Vagina (tissue), 2 donors: ENCODE results near the gene PIK3R1. TPM values are rescaled to one million over a fixed set of nuclear protein-coding genes. Genes with fewer than 3 reads are reported as not detected.
A peak's percentile ranks its signal among the peaks of the same experiment; 100 is the strongest.

Experiments
- DNase-seq, 2 donors: peaks; one replicate each; pipeline ENCODE4 v3.0.0-alpha.2; 2017; ENCODE audit errors: extremely low spot score in 2 of 2
- H3K27ac ChIP-seq: fragments of 200-600 bp; sonication (generic); one replicate; pipeline ENCODE4 v1.5.1; 2019
- H3K27me3 ChIP-seq: fragments of 200-600 bp; sonication (generic); one replicate; pipeline ENCODE4 v1.5.1; 2019
- H3K36me3 ChIP-seq, 2 donors: fragments of 200-600 bp; sonication (generic); one replicate each; pipeline ENCODE4 v1.5.1; 2017 to 2019
- H3K4me1 ChIP-seq: fragments of 200-600 bp; sonication (generic); one replicate; pipeline ENCODE4 v1.5.1; 2019
- H3K4me3 ChIP-seq, 2 donors: fragments of 200-600 bp; sonication (generic); 1 replicate in 1 of 2; 2 replicates in 1 of 2; pipeline ENCODE4 v1.5.1; 2016 to 2019
- H3K9me3 ChIP-seq: fragments of 200-600 bp; sonication (generic); one replicate; pipeline ENCODE4 v1.5.1; 2019
- POLR2A ChIP-seq, 2 donors: fragments of 450-650 bp; IDR thresholded peaks; one replicate each; pipeline ENCODE4 v1.6.1; 2017; ENCODE audit warnings: antibody characterized with exemption in 2 of 2, mild to moderate bottlenecking in 2 of 2, moderate library complexity in 2 of 2
- POLR2AphosphoS5 ChIP-seq, 2 donors: sonication (generic); formaldehyde crosslinking; IDR thresholded peaks; one replicate each; pipeline ENCODE4 v1.9.0; 2017; ENCODE audit warnings: antibody characterized with exemption in 2 of 2, mild to moderate bottlenecking in 2 of 2, low read depth in 1 of 2; ENCODE audit not compliant: insufficient read depth in 1 of 2
- intact Hi-C: fragments of 100-400 bp; cut with DNase I; formaldehyde crosslinking; loops from one replicate; pipeline ENCODE4 v1.15.1; 2023
- total RNA-seq: library from RNA; depleted of rRNA; stranded (reverse); fragments of >200 nt; gene quantifications from one replicate; pipeline ENCODE4 v1.2.3, GENCODE V29; 2016
- TF ChIP-seq, protein P1 (sequence below), 3 experiments: fragments of 450-650 bp in 2 of 3; fragments of 200-600 bp in 1 of 3; sonication (generic) in 1 of 3; IDR thresholded peaks; one replicate each; pipeline ENCODE4 v1.5.1; 2017 to 2019; ENCODE audit warnings: antibody characterized with exemption in 3 of 3, mild to moderate bottlenecking in 2 of 3, moderate library complexity in 2 of 3

The PIK3R1 gene
- total RNA-seq, 1 donor from 2014 or later = 134 TPM

DNA sequence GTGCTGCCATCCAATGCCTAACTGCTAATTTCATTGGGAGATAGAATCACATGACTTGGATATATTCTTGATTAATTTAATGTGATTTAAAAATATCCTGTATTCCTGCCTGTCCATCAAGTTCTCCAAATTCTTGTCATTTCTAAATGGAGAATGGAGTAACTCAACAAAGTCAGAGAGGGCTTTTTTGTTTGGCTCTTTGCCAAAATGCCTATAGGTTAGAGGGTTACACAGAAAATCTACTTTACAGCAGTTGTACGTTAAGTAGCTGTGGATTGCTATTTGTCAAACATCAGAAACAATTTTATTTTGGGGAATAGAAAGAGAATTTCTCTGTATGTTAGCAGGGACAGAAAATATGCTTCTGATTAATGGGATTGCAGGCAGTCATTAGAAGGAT lies 5.9 kb downstream of the PIK3R1 start:
- H3K27me3 ChIP-seq = no peaks in the 10 kb centered on the region
- TF ChIP-seq POLR2A (IDR thresholded peaks at IDR 0.05) (no peak), POLR2AphosphoS5 (IDR thresholded peaks at IDR 0.05; ENCODE audit: insufficient read depth in 1 of 2, low read depth in 1 of 2) (no peak)
- TF ChIP-seq, protein P1, sequence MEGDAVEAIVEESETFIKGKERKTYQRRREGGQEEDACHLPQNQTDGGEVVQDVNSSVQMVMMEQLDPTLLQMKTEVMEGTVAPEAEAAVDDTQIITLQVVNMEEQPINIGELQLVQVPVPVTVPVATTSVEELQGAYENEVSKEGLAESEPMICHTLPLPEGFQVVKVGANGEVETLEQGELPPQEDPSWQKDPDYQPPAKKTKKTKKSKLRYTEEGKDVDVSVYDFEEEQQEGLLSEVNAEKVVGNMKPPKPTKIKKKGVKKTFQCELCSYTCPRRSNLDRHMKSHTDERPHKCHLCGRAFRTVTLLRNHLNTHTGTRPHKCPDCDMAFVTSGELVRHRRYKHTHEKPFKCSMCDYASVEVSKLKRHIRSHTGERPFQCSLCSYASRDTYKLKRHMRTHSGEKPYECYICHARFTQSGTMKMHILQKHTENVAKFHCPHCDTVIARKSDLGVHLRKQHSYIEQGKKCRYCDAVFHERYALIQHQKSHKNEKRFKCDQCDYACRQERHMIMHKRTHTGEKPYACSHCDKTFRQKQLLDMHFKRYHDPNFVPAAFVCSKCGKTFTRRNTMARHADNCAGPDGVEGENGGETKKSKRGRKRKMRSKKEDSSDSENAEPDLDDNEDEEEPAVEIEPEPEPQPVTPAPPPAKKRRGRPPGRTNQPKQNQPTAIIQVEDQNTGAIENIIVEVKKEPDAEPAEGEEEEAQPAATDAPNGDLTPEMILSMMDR (IDR thresholded peaks at IDR 0.05) = no peak
- peak overlapping the region in 1 of 2 donors; percentile 16 for H3K4me3 ChIP-seq
- H3K27ac ChIP-seq = peak overlapping the region; percentile 11
- intact Hi-C loops = no loop called here
- H3K4me1 ChIP-seq = peaks cover 76% of the 10 kb centered on the region
- no peaks in the 10 kb centered on the region for H3K9me3 ChIP-seq
- peaks cover 0 to 3% of the 10 kb centered on the region in 2 donors for H3K36me3 ChIP-seq
- no peak for DNase-seq

DNA sequence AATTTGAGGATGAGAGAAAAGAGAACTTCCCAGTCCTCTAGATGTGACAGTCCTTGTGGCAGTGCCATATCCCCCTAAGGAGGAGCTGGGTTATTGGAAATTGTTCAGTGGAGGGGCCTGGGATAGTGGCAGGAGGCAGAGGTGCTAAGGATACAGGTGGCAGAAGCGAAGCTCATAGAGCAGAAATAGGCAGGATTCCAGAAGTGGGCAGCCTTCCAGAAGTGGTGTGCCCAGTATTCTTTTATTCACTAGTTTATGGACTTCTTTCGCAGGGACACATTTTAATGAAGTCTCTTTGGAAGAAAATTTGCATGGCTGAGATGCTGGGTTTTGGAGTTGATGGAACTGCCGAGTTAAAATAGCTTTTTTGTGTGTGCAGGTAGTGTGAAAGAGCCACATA lies 6.8 kb downstream of the PIK3R1 start:
- TF ChIP-seq POLR2A (IDR thresholded peaks at IDR 0.05) (no peak), POLR2AphosphoS5 (IDR thresholded peaks at IDR 0.05; ENCODE audit: insufficient read depth in 1 of 2, low read depth in 1 of 2) (no peak)
- TF ChIP-seq, protein P1 (IDR thresholded peaks at IDR 0.05) = no peak
- H3K27ac ChIP-seq = peak overlapping the region; percentile 11
- peaks cover 83% of the 10 kb centered on the region for H3K4me1 ChIP-seq
- H3K4me3 ChIP-seq = peak overlapping the region in 1 of 2 donors; percentile 16
- H3K27me3 ChIP-seq = no peaks in the 10 kb centered on the region
- peaks cover 0 to 11% of the 10 kb centered on the region in 2 donors for H3K36me3 ChIP-seq
- intact Hi-C loops = no loop called here
- no peak for DNase-seq
- no peaks in the 10 kb centered on the region for H3K9me3 ChIP-seq

DNA sequence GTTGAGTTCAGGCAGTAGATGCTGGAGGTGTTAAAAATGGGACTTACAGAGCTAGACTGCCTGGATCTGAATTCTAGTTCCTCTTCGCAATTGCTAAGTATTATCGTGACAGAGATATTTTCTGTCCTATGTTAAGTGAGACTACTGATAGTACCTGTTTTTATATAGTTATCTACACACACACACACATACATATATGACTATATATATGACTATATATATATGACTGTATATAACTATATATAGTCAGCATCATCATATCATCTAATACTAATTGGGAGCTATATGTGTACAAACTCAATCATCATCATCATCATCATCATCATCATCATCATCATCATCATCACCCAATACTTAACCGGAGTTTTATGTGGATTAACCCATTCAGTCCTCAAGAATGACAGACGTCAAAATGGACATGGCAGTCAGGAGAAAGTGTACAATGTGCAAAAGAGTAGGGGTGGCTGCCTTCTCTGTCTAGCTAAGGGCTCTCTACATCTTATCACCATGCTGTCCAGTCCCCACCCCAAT lies 7.3 kb downstream of the PIK3R1 start:
- peaks cover 82% of the 10 kb centered on the region for H3K4me1 ChIP-seq
- peak overlapping the region in 1 of 2 donors; percentile 16 for H3K4me3 ChIP-seq
- no peaks in the 10 kb centered on the region for H3K9me3 ChIP-seq
- intact Hi-C loops = no loop called here
- no peaks in the 10 kb centered on the region for H3K27me3 ChIP-seq
- H3K36me3 ChIP-seq = peaks cover 0 to 17% of the 10 kb centered on the region in 2 donors
- H3K27ac ChIP-seq = no peak overlapping the region
- no peak for TF ChIP-seq POLR2A (IDR thresholded peaks at IDR 0.05)
- TF ChIP-seq, protein P1 (IDR thresholded peaks at IDR 0.05) = no peak
- no peak for TF ChIP-seq POLR2AphosphoS5 (IDR thresholded peaks at IDR 0.05; ENCODE audit: insufficient read depth in 1 of 2, low read depth in 1 of 2)
- no peak for DNase-seq

DNA sequence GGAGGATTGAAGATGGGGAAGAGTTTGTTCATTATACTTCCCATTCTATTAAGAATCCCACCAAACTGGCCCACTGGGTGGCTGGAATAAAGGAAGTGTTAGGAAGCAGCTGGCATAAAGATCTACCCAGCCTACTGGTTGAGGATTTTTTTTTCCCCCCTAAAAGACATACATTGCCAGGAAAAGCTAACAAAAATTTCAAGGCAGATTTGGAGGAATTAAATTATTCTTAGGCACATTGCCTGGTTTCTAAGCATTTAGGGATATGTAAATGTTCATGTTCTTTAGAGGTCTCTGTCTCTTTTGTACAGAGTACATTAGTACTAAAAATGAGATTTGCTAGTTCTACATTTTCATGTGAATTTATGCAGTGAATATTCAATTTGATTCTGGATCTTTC lies 8.3 kb downstream of the PIK3R1 start:
- TF ChIP-seq POLR2A (IDR thresholded peaks at IDR 0.05) = no peak
- TF ChIP-seq POLR2AphosphoS5 (IDR thresholded peaks at IDR 0.05; ENCODE audit: insufficient read depth in 1 of 2, low read depth in 1 of 2) = no peak
- TF ChIP-seq, protein P1 (IDR thresholded peaks at IDR 0.05) = no peak
- intact Hi-C loops = no loop called here
- Histone ChIP-seq H3K36me3 (peaks cover 0 to 20% of the 10 kb centered on the region in 2 donors), H3K4me3 (peak overlapping the region in 1 of 2 donors; percentile 8), H3K9me3 (no peaks in the 10 kb centered on the region), H3K4me1 (peaks cover 84% of the 10 kb centered on the region), H3K27ac (peak overlapping the region; percentile 28), H3K27me3 (no peaks in the 10 kb centered on the region)
- DNase-seq = no peak

DNA sequence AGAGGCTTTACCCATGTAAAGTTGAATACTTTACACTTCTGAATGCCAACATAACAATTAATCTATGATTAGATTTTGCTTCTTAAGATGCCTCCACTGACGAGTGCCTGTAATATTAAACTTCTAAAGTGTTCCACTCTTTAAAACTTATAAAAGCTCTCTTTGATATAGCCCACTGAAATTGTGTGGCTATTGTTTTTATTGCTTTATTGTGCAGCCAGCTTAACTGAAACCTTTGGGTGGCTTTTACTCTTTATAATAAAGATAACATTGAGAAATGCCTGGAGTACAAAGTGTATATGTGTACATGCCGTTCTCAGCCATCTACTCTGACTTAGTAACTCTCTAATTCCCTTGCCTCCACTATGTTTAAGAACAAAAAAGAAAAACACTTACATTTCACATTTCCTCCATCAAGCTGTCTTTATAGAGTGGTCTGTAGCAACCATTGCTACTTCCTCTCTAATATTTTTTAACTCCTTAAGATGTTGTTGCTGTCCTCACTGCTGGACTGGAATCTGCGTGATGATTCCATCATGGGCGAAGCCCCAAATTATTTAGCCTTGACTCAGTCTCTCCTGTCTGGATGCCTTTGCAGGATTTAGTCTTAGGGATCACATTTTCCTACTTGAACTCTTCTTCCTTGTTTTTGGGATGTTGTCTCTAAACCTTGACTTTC lies 9.1 kb downstream of the PIK3R1 start:
- H3K4me1 ChIP-seq = peaks cover 91% of the 10 kb centered on the region
- H3K36me3 ChIP-seq = peaks cover 0 to 20% of the 10 kb centered on the region in 2 donors
- H3K9me3 ChIP-seq = no peaks in the 10 kb centered on the region
- H3K27me3 ChIP-seq = no peaks in the 10 kb centered on the region
- DNase-seq = no peak
- peak overlapping the region in 1 of 2 donors; percentile 0 for H3K4me3 ChIP-seq
- intact Hi-C loops = no loop called here
- peak overlapping the region; percentile 41 for H3K27ac ChIP-seq
- TF ChIP-seq, protein P1 (IDR thresholded peaks at IDR 0.05) = no peak
- TF ChIP-seq POLR2A (IDR thresholded peaks at IDR 0.05) (no peak), POLR2AphosphoS5 (IDR thresholded peaks at IDR 0.05; ENCODE audit: insufficient read depth in 1 of 2, low read depth in 1 of 2) (no peak)
